MM.1S (cell line): ENCODE results near the gene MYO16.

ENCODE experiments used
- CTCF ChIP-seq: fragments of 300-600 bp; sonication (generic); IDR thresholded peaks from 2 replicates; pipeline ENCODE4 v1.5.1; 2016; ENCODE audit warnings: antibody characterized with exemption, low read length, mixed read lengths
- EZH2 ChIP-seq: fragments of 300-600 bp; sonication (generic); optimal IDR thresholded peaks from 2 replicates; pipeline ENCODE3; 2017; ENCODE audit warnings: low read depth, mild to moderate bottlenecking, antibody characterized with exemption, low read length, mixed read lengths

- no peak for TF ChIP-seq CTCF
- TF ChIP-seq EZH2: no peak
Measured at GRCh38 chr13:109028624-109029023, 399.2 kb downstream of the MYO16 start.
